Frontal cortex (tissue), 4 donors: ENCODE data around the gene PTPN3. TPM values are rescaled to one million over a fixed set of nuclear protein-coding genes. Genes with fewer than 3 reads are reported as not detected.

Experiments used
- DNase-seq, 2 donors: peaks; one replicate each; pipeline ENCODE4 v3.0.0; 2012; ENCODE audit warnings: low spot score in 2 of 2
- FAIRE-seq: peaks from 2 replicates; lab custom pipeline; 2012; peaks lifted over from hg19 to GRCh38; lab: Jason Lieb, UNC
- total RNA-seq: library from RNA; depleted of rRNA; stranded (reverse); fragments of >200 nt; gene quantifications from one replicate; pipeline ENCODE4 v1.2.3, GENCODE V29; 2014
- donor health status: control.
- donor health status: control.
- donor health status: control.

Gene PTPN3
- total RNA-seq, 1 donor from 2014 or later, result 3.3 TPM

GRCh38 chr9:109456811-109457210, 41.3 kb downstream of the PTPN3 start:
- FAIRE-seq (no peak), DNase-seq (no peak)

DNA sequence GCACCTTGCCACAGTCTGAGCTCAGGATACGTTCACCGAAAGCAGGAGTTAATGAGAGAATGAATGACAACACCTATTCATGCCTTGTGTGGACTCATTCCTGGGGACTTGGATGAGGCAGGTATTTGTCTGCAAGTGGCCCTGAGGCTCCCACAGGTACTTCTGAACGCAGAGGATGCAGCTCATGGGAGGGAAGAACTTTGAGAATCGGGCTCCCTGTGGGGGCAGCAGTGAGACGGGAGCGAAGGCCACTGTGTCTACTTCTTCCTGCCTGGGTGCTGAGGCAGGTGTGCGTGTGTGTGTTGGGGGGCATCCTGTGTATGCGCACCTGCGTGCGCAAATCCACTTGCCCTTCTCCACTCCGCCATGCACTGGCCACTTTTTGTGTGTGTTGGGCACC, 42.2 kb downstream of the PTPN3 start:
- no peak for DNase-seq
- FAIRE-seq, result no peak

GRCh38 chr9:109455391-109455790, 42.7 kb downstream of the PTPN3 start:
- DNase-seq, result no peak

DNA sequence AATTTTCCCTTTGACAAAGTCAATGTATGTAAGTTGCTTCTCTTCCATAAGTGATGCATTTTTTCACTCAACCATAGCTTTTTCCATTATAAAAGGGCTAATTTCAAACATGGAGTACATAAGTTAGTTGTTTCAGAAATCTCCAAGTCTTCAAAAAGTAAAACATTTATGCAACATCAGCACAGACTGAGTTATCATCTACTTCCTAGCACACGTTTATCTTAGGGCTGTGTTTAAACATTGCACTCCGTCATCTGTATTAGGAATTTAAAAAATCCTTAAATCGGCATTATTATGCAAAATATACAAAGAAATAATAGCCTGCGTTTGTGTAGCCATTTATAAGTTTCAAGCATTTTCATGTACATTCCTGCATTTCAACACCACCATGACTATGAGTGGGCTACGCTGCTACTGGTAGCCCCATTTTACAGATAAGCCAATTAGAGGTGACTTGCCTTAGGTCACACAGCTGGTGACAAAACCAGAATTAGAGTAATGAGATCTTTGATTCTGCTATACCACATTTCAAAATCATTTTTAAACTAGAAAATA, 43.4 kb downstream of the PTPN3 start:
- FAIRE-seq, result no peak

More at GRCh38 chr9:109455391-109455790, 42.7 kb downstream of the PTPN3 start:
- FAIRE-seq, result no peak

GRCh38 chr9:109454041-109454440, 44.1 kb downstream of the PTPN3 start:
- no peak for DNase-seq
- no peak for FAIRE-seq

More for the DNA sequence above, 43.4 kb downstream of the PTPN3 start:
- no peak for DNase-seq

DNA sequence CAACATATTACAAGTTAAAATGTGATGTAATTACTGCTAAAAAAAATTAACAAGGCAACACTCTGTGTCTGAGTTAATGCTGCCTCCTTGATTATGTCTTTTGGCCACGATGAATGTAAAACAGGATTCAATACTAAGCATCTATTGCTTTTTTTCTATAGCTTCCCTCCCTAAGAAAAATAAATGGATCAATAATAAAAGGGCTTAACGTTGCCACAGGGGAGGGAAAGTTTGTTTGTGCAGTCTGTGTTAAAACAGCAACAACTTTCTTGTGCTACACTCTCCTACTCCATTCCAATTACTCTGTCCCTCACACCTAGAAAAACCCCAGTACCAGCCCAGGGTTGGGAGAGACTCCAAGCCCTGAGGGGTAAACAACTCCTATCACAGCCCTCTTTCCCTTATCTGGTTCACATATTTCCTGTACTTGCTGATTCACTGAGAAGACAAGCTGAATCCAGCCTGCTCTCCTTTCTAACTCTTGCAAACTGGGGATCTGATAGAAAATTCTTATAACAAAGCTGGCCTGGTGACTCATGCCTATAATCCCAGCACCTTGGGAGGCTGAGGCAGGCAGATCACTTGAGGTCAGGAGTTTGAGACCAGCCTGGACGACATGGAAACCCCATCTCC, 44.8 kb downstream of the PTPN3 start:
- DNase-seq (no peak), FAIRE-seq (no peak)

DNA sequence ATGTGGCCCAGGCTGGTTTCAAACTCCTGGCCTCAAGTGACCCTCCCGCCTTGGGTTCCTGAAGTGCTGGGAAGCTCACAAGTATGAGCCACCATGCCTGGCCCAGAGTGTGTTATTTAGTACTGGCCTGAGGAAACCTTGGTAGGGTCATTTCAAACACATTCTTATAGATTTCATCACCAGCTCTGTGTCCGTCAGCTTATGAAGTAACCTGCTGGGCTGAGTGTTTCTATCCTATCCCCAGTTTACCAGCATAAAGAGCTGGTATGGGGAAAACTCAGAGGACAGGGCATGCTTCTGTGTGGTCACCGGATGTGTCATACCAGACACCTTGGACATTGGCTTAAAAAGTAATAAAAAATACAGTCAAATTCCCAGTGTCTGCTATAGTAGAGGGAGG, 45.3 kb downstream of the PTPN3 start:
- FAIRE-seq (no peak), DNase-seq (no peak)

- no peak for FAIRE-seq
Measured at GRCh38 chr9:109451311-109452025, 46.6 kb downstream of the PTPN3 start.

DNA sequence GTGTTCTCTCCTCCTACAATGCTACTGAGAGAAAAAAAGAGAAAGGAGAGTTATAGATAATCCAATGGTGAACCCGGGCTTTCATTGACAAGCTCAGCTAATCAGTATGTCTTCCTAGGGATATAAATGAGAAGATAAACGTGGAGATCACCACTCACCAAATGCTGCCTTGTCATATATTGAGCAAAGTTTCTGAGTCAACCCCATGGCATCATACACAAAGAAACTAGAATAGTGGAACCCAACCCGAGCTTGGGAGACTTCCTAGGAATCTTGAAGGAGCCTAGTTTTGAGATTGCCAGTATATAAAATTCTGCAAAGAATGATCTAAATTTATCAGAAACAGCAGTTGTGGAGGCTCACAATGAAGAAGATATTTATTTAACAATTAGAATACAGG, 47.8 kb downstream of the PTPN3 start:
- no peak for DNase-seq
- no peak for FAIRE-seq

More at GRCh38 chr9:109451311-109452025, 46.6 kb downstream of the PTPN3 start:
- no peak for DNase-seq

- no peak for FAIRE-seq
- no peak for DNase-seq
Measured at GRCh38 chr9:109449036-109449798, 48.9 kb downstream of the PTPN3 start.

GRCh38 chr9:109448223-109448622, 49.9 kb downstream of the PTPN3 start:
- FAIRE-seq, result no peak

DNA sequence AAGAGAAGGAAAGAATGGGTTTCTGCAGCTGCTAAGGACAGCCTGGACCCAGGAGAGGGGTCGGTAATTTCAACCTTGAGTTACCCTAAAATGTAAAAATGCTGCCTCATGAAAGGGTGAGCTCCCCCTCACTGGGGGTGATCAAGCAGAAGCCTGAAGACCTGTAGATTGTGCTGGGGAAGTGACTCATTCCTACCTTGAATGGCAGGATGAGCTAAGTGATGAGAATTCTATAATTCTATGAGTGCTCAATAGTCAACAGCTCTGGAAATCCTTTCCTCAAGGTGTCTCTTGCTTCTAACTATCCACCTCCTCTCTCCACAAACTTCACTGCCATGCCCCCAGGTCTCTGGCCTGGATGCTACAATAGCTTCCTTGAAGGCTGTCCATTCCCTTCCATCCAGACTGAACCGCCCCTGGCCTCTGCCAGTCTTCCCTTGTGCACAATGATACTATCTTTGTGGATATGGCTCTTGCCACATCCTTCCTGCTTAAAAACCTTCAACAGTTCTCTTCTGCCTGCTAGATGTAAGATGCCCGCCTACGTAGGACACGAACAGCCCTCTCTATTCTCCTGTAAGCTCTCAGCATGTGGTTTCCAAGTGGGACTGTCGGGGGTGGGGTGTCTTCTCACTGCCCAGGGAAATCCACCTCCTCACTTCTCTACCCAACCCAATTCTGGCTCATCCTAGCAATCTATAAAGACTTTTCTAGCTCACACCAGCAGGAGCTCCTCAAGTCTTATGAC, 50.6 kb downstream of the PTPN3 start:
- FAIRE-seq, result no peak
- DNase-seq, result no peak

More at GRCh38 chr9:109448223-109448622, 49.9 kb downstream of the PTPN3 start:
- DNase-seq, result no peak

GRCh38 chr9:109444771-109445320, 53.3 kb downstream of the PTPN3 start:
- DNase-seq (no peak), FAIRE-seq (no peak)

DNA sequence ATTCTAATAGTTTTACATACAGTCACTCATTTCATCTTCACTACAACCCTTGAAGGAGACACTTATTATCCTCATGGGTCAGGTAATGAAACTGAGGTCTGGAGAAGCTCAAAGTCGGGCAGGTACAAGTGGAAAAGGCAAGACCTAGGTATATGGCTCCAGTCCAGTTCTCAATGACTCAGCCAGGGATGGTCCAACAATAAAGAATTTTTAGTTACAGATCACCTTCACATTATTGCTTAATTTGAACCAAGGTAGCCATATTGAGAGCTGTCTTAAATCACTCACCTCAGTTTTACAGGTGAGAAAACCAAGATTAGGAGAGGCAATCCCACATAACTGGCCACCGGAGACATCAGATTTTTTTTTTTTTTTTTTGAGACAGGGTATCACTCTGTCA, 55.4 kb downstream of the PTPN3 start:
- no peak for FAIRE-seq
- DNase-seq, result no peak

DNA sequence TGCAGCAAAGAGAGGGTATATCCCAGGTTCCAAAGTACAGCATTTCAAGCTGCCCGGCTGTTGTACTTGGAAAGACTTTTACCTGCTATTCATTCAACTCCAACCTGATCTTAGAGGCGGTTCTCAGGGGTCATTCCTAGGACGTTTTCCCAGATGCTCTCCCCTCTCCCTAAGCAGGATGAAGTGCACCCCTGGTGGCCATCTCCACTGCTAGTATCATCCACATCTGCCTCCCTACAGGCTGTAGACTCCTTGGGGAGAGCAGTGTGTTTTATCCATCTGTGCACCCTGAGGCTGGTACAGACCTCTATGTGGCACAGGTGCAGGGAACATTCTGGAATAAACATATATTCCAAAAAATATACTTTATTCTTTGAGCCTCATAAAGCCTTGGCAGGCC, 56.8 kb downstream of the PTPN3 start:
- no peak for FAIRE-seq
- DNase-seq, result no peak

- FAIRE-seq (no peak), DNase-seq (peak; percentile 32 to 68)
Measured at GRCh38 chr9:109440797-109441287, 57.3 kb downstream of the PTPN3 start.

GRCh38 chr9:109440117-109440515, 58.0 kb downstream of the PTPN3 start:
- DNase-seq (no peak), FAIRE-seq (no peak)

DNA sequence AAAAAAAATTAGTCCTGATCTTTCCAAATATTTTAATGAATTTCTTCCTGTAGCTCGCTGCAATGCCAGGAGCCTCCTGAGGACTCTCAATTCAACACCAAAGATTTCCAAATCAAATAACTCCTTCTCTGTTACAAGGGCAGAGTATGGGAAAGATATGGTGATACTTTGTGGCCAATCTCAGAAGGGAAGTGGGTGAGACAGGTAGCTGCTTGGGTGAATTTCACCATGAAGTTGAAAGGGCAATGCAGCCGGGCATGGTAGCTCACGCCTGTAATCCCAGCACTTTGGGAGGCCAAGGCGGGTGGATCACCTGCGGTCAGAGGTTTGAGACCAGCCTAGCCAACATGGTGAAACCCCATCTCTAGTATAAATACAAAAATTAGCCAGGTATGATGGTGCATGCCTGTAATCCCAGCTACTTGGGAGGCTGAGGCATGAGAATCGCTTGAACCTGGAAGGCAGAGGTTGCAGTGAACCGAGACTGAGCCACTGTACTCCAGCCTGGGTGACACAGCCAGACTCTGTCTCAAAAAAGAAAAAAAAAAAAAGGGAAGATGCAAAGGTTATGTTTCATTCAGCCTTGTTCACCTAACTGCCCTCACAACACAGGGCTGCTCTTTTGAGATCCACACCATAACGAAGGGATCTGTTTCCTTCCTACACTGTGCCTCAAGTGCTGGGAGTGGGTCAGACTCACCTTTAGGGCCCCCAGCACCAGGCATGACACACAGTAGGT, 58.6 kb downstream of the PTPN3 start:
- DNase-seq (no peak), FAIRE-seq (no peak)

- DNase-seq, result no peak
- no peak for FAIRE-seq
Measured at GRCh38 chr9:109437286-109437685, 60.8 kb downstream of the PTPN3 start.
